ENCODE results near the gene TOPAZ1.

GRCh38 chr3:44292276-44292675, 50.6 kb downstream of the TOPAZ1 start:
- TF ChIP-seq, protein P1, sequence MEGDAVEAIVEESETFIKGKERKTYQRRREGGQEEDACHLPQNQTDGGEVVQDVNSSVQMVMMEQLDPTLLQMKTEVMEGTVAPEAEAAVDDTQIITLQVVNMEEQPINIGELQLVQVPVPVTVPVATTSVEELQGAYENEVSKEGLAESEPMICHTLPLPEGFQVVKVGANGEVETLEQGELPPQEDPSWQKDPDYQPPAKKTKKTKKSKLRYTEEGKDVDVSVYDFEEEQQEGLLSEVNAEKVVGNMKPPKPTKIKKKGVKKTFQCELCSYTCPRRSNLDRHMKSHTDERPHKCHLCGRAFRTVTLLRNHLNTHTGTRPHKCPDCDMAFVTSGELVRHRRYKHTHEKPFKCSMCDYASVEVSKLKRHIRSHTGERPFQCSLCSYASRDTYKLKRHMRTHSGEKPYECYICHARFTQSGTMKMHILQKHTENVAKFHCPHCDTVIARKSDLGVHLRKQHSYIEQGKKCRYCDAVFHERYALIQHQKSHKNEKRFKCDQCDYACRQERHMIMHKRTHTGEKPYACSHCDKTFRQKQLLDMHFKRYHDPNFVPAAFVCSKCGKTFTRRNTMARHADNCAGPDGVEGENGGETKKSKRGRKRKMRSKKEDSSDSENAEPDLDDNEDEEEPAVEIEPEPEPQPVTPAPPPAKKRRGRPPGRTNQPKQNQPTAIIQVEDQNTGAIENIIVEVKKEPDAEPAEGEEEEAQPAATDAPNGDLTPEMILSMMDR (conservative IDR thresholded peaks at IDR 0.05; ENCODE audit: low read depth, low read length), result no peak
- TF ChIP-seq EZH2phosphoT487 (IDR thresholded peaks at IDR 0.05; ENCODE audit: borderline replicate concordance, low read length), result no peak
